Ovary (tissue), 3 donors: ENCODE data around the gene ETNK2.

Experiments used
- CTCF ChIP-seq, 3 donors: fragments of 450-650 bp in 2 of 3; fragments of 200-600 bp in 1 of 3; IDR thresholded peaks; one replicate each; pipeline versions ENCODE4 v1.5.1 to v1.8.0; 2016 to 2022; ENCODE audit warnings: antibody characterized with exemption in 3 of 3, mild to moderate bottlenecking in 1 of 3
- EP300 ChIP-seq: sonication (generic); formaldehyde crosslinking; IDR thresholded peaks from one replicate; pipeline ENCODE4 v1.6.1; 2017; ENCODE audit warnings: antibody characterized with exemption
- POLR2A ChIP-seq: fragments of 450-650 bp; IDR thresholded peaks from one replicate; pipeline ENCODE4 v1.6.1; 2017; ENCODE audit warnings: antibody characterized with exemption, mild to moderate bottlenecking, moderate library complexity
- donor health status: DM: no; HTN: no; CAD: no.

DNA sequence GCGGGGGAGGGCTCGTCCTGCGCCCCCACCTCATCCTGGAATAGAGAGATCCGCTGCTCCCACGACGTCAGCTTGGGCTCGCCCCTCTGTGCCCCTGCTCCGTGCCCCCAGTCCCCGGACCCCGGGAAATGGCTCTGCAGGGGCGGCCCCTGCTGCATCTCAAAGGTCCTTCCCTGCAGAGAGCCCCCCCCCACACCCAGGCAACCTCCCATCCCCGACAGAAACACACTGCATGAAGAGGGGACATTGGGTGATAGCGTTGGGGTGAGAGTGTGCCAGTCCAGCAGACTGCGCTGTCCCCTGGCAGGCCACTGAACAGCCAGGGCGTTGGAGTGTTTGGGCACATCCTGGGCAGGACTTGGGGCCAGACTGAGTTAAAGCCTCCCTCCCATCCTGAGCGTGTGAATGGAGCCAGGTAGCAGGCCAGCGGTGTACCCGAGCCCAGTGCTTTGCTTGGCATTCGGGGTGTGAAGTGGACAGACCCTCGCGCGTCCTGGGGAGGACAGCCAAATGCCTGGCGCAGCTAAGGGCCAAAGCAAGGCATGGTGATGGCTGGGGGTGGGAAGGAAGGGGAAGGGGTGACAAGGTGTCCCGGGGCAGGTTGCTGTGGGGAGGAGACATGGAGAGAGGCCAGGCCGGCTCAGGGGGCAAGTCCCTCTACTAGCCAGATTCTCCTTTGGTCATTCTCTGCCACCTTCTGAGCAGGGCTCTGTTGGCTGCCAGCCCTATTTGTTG lies 633 bp upstream of the ETNK2 start:
- TF ChIP-seq EP300: no peak
- TF ChIP-seq CTCF (IDR thresholded peaks at IDR 0.05): no peak
- no peak for TF ChIP-seq POLR2A
